ENCODE results near the gene LARGE1.

GRCh38 chr22:33707581-33707980 is 212.7 kb downstream of the LARGE1 start:
- no peak for TF ChIP-seq CTCF (IDR thresholded peaks at IDR 0.05)
- TF ChIP-seq POLR2AphosphoS5 (IDR thresholded peaks at IDR 0.05), result no peak
- TF ChIP-seq POLR2A (IDR thresholded peaks at IDR 0.05), result no peak
